HG03064 (cell line): ENCODE results near the gene ZBTB34.

ENCODE experiments used
- ATAC-seq: cut with Tn5 transposase; IDR thresholded peaks from one replicate; pipeline ENCODE4 v1.9.1; 2021; ENCODE audit warnings: low read depth; ENCODE audit not compliant: unreplicated experiment

The ZBTB34 gene

GRCh38 chr9:126914458-126915280 lies 54.2 kb downstream of the ZBTB34 start, which contains the start of gene RALGPS1:
RALGPS1 (plus strand) TSS chr9:126914782; CDS start chr9:126962290, 47,508 bp downstream.
- ATAC-seq: peak; percentile 94

GRCh38 chr9:126915281-126915816 lies 54.9 kb downstream of the ZBTB34 start:
- no peak for ATAC-seq

- ATAC-seq: no peak
Observed at GRCh38 chr9:126915846-126916543, 55.6 kb downstream of the ZBTB34 start.

- no peak for ATAC-seq
Observed at GRCh38 chr9:126916909-126917308, 56.5 kb downstream of the ZBTB34 start.

GRCh38 chr9:126919193-126919592 lies 58.8 kb downstream of the ZBTB34 start:
- ATAC-seq: no peak

GRCh38 chr9:126925876-126926275 lies 65.4 kb downstream of the ZBTB34 start:
- no peak for ATAC-seq

GRCh38 chr9:126926364-126926763 lies 65.9 kb downstream of the ZBTB34 start:
- no peak for ATAC-seq

GRCh38 chr9:126927419-126927818 lies 67.0 kb downstream of the ZBTB34 start:
- ATAC-seq: no peak

- ATAC-seq: no peak
Observed at GRCh38 chr9:126932871-126933321, 72.5 kb downstream of the ZBTB34 start.

- no peak for ATAC-seq
Observed at GRCh38 chr9:126933334-126933980, 73.0 kb downstream of the ZBTB34 start.

GRCh38 chr9:126934441-126934840 lies 74.0 kb downstream of the ZBTB34 start:
- no peak for ATAC-seq
